ENCODE measurements around the gene TSPAN31. TPM values are rescaled to one million over a fixed set of nuclear protein-coding genes. Genes with fewer than 3 reads are reported as not detected.

The TSPAN31 gene
- total RNA-seq, 1 donor from 2014 or later, result 18.6 TPM

DNA sequence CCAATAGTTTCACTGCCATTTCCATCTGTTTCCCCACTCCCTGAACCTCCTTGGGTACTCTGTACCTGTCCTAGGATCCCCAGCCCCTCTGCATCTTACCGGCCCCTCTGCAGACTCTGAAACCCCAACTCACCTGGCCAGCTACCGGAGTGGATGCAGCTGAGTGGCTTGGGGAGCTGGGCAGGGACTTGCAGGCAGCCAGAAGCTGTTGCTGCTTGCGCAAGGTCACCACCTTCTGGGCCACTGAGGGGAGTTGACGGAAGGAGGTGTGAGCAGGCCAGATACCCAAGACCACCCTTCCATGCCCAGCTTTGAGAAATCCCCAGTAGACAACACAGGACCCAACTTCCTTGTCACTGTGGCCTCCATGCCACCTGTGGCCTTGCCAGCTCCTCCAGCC lies 12.6 kb upstream of the TSPAN31 start:
- H3K79me2 ChIP-seq (ENCODE audit: insufficient read depth, low read length), result no peaks in the 10 kb centered on the region
- H3K9me3 ChIP-seq (ENCODE audit: insufficient read depth, low read depth, low read length), result no peaks in the 10 kb centered on the region
- no peak overlapping the region for H2AFZ ChIP-seq (ENCODE audit: low read depth, low read length)
- H3K27ac ChIP-seq (ENCODE audit: low read depth, low read length), result no peak overlapping the region
- peaks cover 62% of the 10 kb centered on the region for H3K27me3 ChIP-seq (ENCODE audit: insufficient read depth, low read length)
- H3K9ac ChIP-seq (ENCODE audit: low read length), result no peak overlapping the region
- no peaks in the 10 kb centered on the region for H3K36me3 ChIP-seq (ENCODE audit: insufficient read depth, low read length)
- peaks cover 4% of the 10 kb centered on the region for H3K4me1 ChIP-seq (ENCODE audit: insufficient read depth, low read length)
- peaks cover 16% of the 10 kb centered on the region for H4K20me1 ChIP-seq (ENCODE audit: insufficient read depth, low read length)
- Mint-ChIP-seq H3K27me3 (ENCODE audit: low read depth, unreplicated experiment) (peaks cover 85% of the 10 kb centered on the region), H3K4me1 (ENCODE audit: low read depth, unreplicated experiment) (peaks cover 16% of the 10 kb centered on the region), H3K27ac (ENCODE audit: unreplicated experiment) (peak overlapping the region; percentile 60), H3K4me3 (ENCODE audit: unreplicated experiment) (no peak overlapping the region), H3K9me3 (ENCODE audit: unreplicated experiment) (peaks cover 13% of the 10 kb centered on the region), H3K36me3 (ENCODE audit: low read depth, unreplicated experiment) (peaks cover 6% of the 10 kb centered on the region)
- FAIRE-seq (no peak), DNase-seq (ENCODE audit: low read depth) (no peak)
- TF ChIP-seq EZH2 (IDR thresholded peaks at IDR 0.05; ENCODE audit: insufficient read depth, low read length), result no peak
- TF ChIP-seq, protein P1, sequence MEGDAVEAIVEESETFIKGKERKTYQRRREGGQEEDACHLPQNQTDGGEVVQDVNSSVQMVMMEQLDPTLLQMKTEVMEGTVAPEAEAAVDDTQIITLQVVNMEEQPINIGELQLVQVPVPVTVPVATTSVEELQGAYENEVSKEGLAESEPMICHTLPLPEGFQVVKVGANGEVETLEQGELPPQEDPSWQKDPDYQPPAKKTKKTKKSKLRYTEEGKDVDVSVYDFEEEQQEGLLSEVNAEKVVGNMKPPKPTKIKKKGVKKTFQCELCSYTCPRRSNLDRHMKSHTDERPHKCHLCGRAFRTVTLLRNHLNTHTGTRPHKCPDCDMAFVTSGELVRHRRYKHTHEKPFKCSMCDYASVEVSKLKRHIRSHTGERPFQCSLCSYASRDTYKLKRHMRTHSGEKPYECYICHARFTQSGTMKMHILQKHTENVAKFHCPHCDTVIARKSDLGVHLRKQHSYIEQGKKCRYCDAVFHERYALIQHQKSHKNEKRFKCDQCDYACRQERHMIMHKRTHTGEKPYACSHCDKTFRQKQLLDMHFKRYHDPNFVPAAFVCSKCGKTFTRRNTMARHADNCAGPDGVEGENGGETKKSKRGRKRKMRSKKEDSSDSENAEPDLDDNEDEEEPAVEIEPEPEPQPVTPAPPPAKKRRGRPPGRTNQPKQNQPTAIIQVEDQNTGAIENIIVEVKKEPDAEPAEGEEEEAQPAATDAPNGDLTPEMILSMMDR (IDR thresholded peaks at IDR 0.05; ENCODE audit: insufficient read depth, low read depth, low read length), result no peak
- H3K4me2 ChIP-seq (ENCODE audit: low read length), result no peak overlapping the region
- H3K4me3 ChIP-seq (ENCODE audit: insufficient read depth, low read depth, low read length), result no peak overlapping the region

GRCh38 chr12:57732726-57733593 lies 11.9 kb upstream of the TSPAN31 start:
- H4K20me1 ChIP-seq (ENCODE audit: insufficient read depth, low read length), result peaks cover 12% of the 10 kb centered on the region
- peaks cover 60% of the 10 kb centered on the region for H3K27me3 ChIP-seq (ENCODE audit: insufficient read depth, low read length)
- H3K9me3 ChIP-seq (ENCODE audit: insufficient read depth, low read depth, low read length), result no peaks in the 10 kb centered on the region
- peak overlapping the region; percentile 60 for H3K27ac Mint-ChIP-seq (ENCODE audit: unreplicated experiment)
- H3K4me1 Mint-ChIP-seq (ENCODE audit: low read depth, unreplicated experiment), result peaks cover 16% of the 10 kb centered on the region
- H3K27ac ChIP-seq (ENCODE audit: low read depth, low read length), result no peak overlapping the region
- H2AFZ ChIP-seq (ENCODE audit: low read depth, low read length), result no peak overlapping the region
- H3K4me3 ChIP-seq (ENCODE audit: insufficient read depth, low read depth, low read length), result no peak overlapping the region
- no peak for TF ChIP-seq EZH2 (IDR thresholded peaks at IDR 0.05; ENCODE audit: insufficient read depth, low read length)
- TF ChIP-seq, protein P1 (IDR thresholded peaks at IDR 0.05; ENCODE audit: insufficient read depth, low read depth, low read length), result no peak
- H3K36me3 Mint-ChIP-seq (ENCODE audit: low read depth, unreplicated experiment), result peaks cover 6% of the 10 kb centered on the region
- no peak overlapping the region for H3K9ac ChIP-seq (ENCODE audit: low read length)
- DNase-seq (ENCODE audit: low read depth) (no peak), FAIRE-seq (no peak)
- H3K4me3 Mint-ChIP-seq (ENCODE audit: unreplicated experiment), result no peak overlapping the region
- no peaks in the 10 kb centered on the region for H3K36me3 ChIP-seq (ENCODE audit: insufficient read depth, low read length)
- no peak overlapping the region for H3K4me2 ChIP-seq (ENCODE audit: low read length)
- peaks cover 9% of the 10 kb centered on the region for H3K4me1 ChIP-seq (ENCODE audit: insufficient read depth, low read length)
- H3K9me3 Mint-ChIP-seq (ENCODE audit: unreplicated experiment), result peaks cover 10% of the 10 kb centered on the region
- no peaks in the 10 kb centered on the region for H3K79me2 ChIP-seq (ENCODE audit: insufficient read depth, low read length)
- peaks cover 79% of the 10 kb centered on the region for H3K27me3 Mint-ChIP-seq (ENCODE audit: low read depth, unreplicated experiment)

GRCh38 chr12:57733928-57734327 lies 10.9 kb upstream of the TSPAN31 start:
- H3K27me3 ChIP-seq (ENCODE audit: insufficient read depth, low read length), result peaks cover 60% of the 10 kb centered on the region
- peaks cover 11% of the 10 kb centered on the region for H3K4me1 ChIP-seq (ENCODE audit: insufficient read depth, low read length)
- H3K4me1 Mint-ChIP-seq (ENCODE audit: low read depth, unreplicated experiment), result peaks cover 16% of the 10 kb centered on the region
- DNase-seq (ENCODE audit: low read depth) (no peak), FAIRE-seq (no peak)
- no peak overlapping the region for H3K4me3 Mint-ChIP-seq (ENCODE audit: unreplicated experiment)
- no peak overlapping the region for H3K27ac ChIP-seq (ENCODE audit: low read depth, low read length)
- H3K36me3 ChIP-seq (ENCODE audit: insufficient read depth, low read length), result no peaks in the 10 kb centered on the region
- no peak overlapping the region for H3K9ac ChIP-seq (ENCODE audit: low read length)
- H3K79me2 ChIP-seq (ENCODE audit: insufficient read depth, low read length), result no peaks in the 10 kb centered on the region
- TF ChIP-seq EZH2 (IDR thresholded peaks at IDR 0.05; ENCODE audit: insufficient read depth, low read length), result no peak
- TF ChIP-seq, protein P1 (IDR thresholded peaks at IDR 0.05; ENCODE audit: insufficient read depth, low read depth, low read length), result no peak
- no peak overlapping the region for H3K4me3 ChIP-seq (ENCODE audit: insufficient read depth, low read depth, low read length)
- peaks cover 11% of the 10 kb centered on the region for H4K20me1 ChIP-seq (ENCODE audit: insufficient read depth, low read length)
- H3K4me2 ChIP-seq (ENCODE audit: low read length), result no peak overlapping the region
- no peaks in the 10 kb centered on the region for H3K9me3 ChIP-seq (ENCODE audit: insufficient read depth, low read depth, low read length)
- H3K9me3 Mint-ChIP-seq (ENCODE audit: unreplicated experiment), result peaks cover 5% of the 10 kb centered on the region
- H3K27me3 Mint-ChIP-seq (ENCODE audit: low read depth, unreplicated experiment), result peaks cover 72% of the 10 kb centered on the region
- no peak overlapping the region for H3K27ac Mint-ChIP-seq (ENCODE audit: unreplicated experiment)
- no peak overlapping the region for H2AFZ ChIP-seq (ENCODE audit: low read depth, low read length)
- peaks cover 6% of the 10 kb centered on the region for H3K36me3 Mint-ChIP-seq (ENCODE audit: low read depth, unreplicated experiment)

Measured in astrocyte (in vitro differentiated cells and primary cell).